HCT116 (cell line): ENCODE data around the gene AP3B1. TPM values are rescaled to one million over a fixed set of nuclear protein-coding genes. Genes with fewer than 3 reads are reported as not detected.

Experiments
- ATAC-seq: fragments of 200-7000 bp; cut with Tn5 transposase; 2 replicates; pipeline ENCODE4 v1.9.1; 2020; ENCODE audit warnings: mild to moderate bottlenecking, moderate library complexity
- BruUV-seq: library from RNA; stranded (reverse); fragments of 400-500 nt; replicated peaks from 2 replicates; lab custom pipeline; 2021; lab: Mats Ljungman, UMichigan
- CTCF ChIA-PET: fragments of 300-600 bp; sonication (Branson Sonifier 250); formaldehyde crosslinking; loops from one replicate; lab custom pipeline; 2021; ENCODE audit warnings: antibody characterized with exemption; lab: Charles Lee
- POLR2A ChIA-PET: fragments of 300-600, 350-600 bp; sonication (Branson Sonifier 250); formaldehyde crosslinking; loops from one replicate; lab custom pipeline; 2021; ENCODE audit warnings: antibody characterized with exemption; lab: Charles Lee
- RAD21 ChIA-PET, 2 experiments: fragments of 300-600 bp; sonication (Branson Sonifier 250); formaldehyde crosslinking; loops; one replicate each; lab custom pipeline; 2023; ENCODE audit warnings: low total read pairs in 2 of 2; ENCODE audit not compliant: uncharacterized antibody in 2 of 2, unreplicated experiment in 2 of 2, low non-redundant PET in 1 of 2; lab: Charles Lee
- DNase-seq: peaks from one replicate; pipeline ENCODE4 v3.0.0-alpha.2; 2010; ENCODE audit warnings: low read depth, low spot score
- H2AFZ ChIP-seq: fragments of 200-600 bp; shearing (Covaris generic), sonication (generic); 2 replicates; pipeline ENCODE4 v1.6.1; 2017; ENCODE audit warnings: low read depth, mixed run types, mixed read lengths, antibody characterized with exemption, low read length; ENCODE audit not compliant: poor library complexity, severe bottlenecking
- H3K27ac ChIP-seq: 2 replicates; pipeline ENCODE4 v1.5.1; 2012; ENCODE audit warnings: low read depth, low read length
- H3K27me3 ChIP-seq: fragments of 200-600 bp; sonication (generic); 2 replicates; pipeline ENCODE4 v1.6.1; 2016; ENCODE audit warnings: mixed run types, low read length, mixed read lengths; ENCODE audit not compliant: insufficient read depth
- H3K36me3 ChIP-seq, 2 experiments: fragments of 200-500 bp in 1 of 2; fragments of 200-600 bp in 1 of 2; sonication (Bioruptor generic) in 1 of 2; sonication (generic) in 1 of 2; 2 replicates each; pipeline versions ENCODE4 v1.5.1 to v1.6.1; 2014 to 2016; ENCODE audit warnings: low read length in 2 of 2, inconsistent platforms in 1 of 2, mixed read lengths in 1 of 2, mixed run types in 1 of 2; ENCODE audit not compliant: insufficient read depth in 2 of 2, control insufficient read depth in 1 of 2
- H3K4me1 ChIP-seq, 2 experiments: fragments of 200-600 bp in 1 of 2; sonication (generic) in 1 of 2; 2 replicates each; pipeline versions ENCODE4 v1.5.1 to v1.6.1; 2012 to 2017; ENCODE audit warnings: low read length in 2 of 2, inconsistent platforms in 1 of 2, mild to moderate bottlenecking in 1 of 2, mixed read lengths in 1 of 2, mixed run types in 1 of 2, moderate library complexity in 1 of 2; ENCODE audit not compliant: insufficient read depth in 2 of 2, control insufficient read depth in 1 of 2
- H3K4me2 ChIP-seq: fragments of 200-600 bp; sonication (generic); 2 replicates; pipeline ENCODE4 v1.6.1; 2017; ENCODE audit warnings: mixed run types, low read length, mixed read lengths
- H3K4me3 ChIP-seq, 2 experiments: fragments of 200-600 bp in 1 of 2; sonication (generic) in 1 of 2; replicated peaks in 1 of 2; 2 replicates each; pipeline ENCODE4 v1.5.1; 2011 to 2016; ENCODE audit warnings: low read length in 2 of 2, control low read depth in 1 of 2, low read depth in 1 of 2, mild to moderate bottlenecking in 1 of 2, mixed read lengths in 1 of 2, mixed run types in 1 of 2
- H3K79me2 ChIP-seq: fragments of 200-600 bp; sonication (generic); 2 replicates; pipeline ENCODE4 v1.6.1; 2017; ENCODE audit warnings: mild to moderate bottlenecking, mixed run types, low read length, moderate library complexity, mixed read lengths; ENCODE audit not compliant: insufficient read depth
- H3K9ac ChIP-seq: fragments of 200-600 bp; sonication (generic); 2 replicates; pipeline ENCODE4 v1.6.1; 2016; ENCODE audit warnings: low read length, mixed read lengths
- H3K9me2 ChIP-seq: fragments of 200-600 bp; sonication (generic), shearing (Covaris generic); 2 replicates; pipeline ENCODE4 v1.6.1; 2017; ENCODE audit warnings: mixed run types, mild to moderate bottlenecking, moderate library complexity; ENCODE audit not compliant: insufficient read depth
- H3K9me3 ChIP-seq, 2 experiments: fragments of 200-500 bp in 1 of 2; fragments of 200-600 bp in 1 of 2; sonication (Bioruptor generic) in 1 of 2; sonication (generic) in 1 of 2; 2 replicates each; pipeline ENCODE4 v1.6.1; 2014 to 2017; ENCODE audit warnings: low read length in 2 of 2, mixed read lengths in 2 of 2, inconsistent platforms in 1 of 2, low read depth in 1 of 2, mild to moderate bottlenecking in 1 of 2, mixed run types in 1 of 2, moderate library complexity in 1 of 2; ENCODE audit not compliant: control insufficient read depth in 1 of 2, insufficient read depth in 1 of 2
- H4K20me1 ChIP-seq: fragments of 200-600 bp; sonication (generic), shearing (Covaris generic); 2 replicates; pipeline ENCODE4 v1.6.1; 2017; ENCODE audit warnings: mixed run types, mild to moderate bottlenecking, moderate library complexity; ENCODE audit not compliant: insufficient read depth
- ATF3 ChIP-seq: IDR thresholded peaks from 2 replicates; pipeline ENCODE4 v1.6.1; 2012
- CBX3 ChIP-seq: IDR thresholded peaks from 2 replicates; pipeline ENCODE4 v1.6.1; 2012; ENCODE audit warnings: low read depth
- ELF1 ChIP-seq: IDR thresholded peaks from 2 replicates; pipeline ENCODE4 v1.6.1; 2012; ENCODE audit warnings: low read depth, borderline replicate concordance
- EZH2 ChIP-seq: fragments of 200-600 bp; sonication (generic); IDR thresholded peaks from 2 replicates; pipeline ENCODE4 v1.6.1; 2017; ENCODE audit warnings: antibody characterized with exemption, mixed run types
- FOSL1 ChIP-seq: IDR thresholded peaks from 2 replicates; pipeline ENCODE4 v1.6.1; 2012; ENCODE audit warnings: low read depth
- JUND ChIP-seq: IDR thresholded peaks from 2 replicates; pipeline ENCODE4 v1.6.1; 2012
- POLR2A ChIP-seq: IDR thresholded peaks from 2 replicates; pipeline ENCODE4 v1.7.0; 2011; ENCODE audit warnings: borderline replicate concordance; ENCODE audit not compliant: insufficient read depth, insufficient read length; ENCODE audit errors: extremely low read depth
- POLR2AphosphoS5 ChIP-seq: IDR thresholded peaks from 2 replicates; pipeline ENCODE4 v1.6.1; 2011; ENCODE audit warnings: mild to moderate bottlenecking, low read depth, low read length, moderate library complexity
- REST ChIP-seq: IDR thresholded peaks from 2 replicates; pipeline ENCODE4 v1.6.1; 2012; ENCODE audit warnings: low read depth
- SRF ChIP-seq: IDR thresholded peaks from 2 replicates; pipeline ENCODE4 v1.6.1; 2012; ENCODE audit warnings: low read depth
- ZFX ChIP-seq: fragments of 450-650 bp; IDR thresholded peaks from 2 replicates; pipeline ENCODE4 v1.6.1; 2017
- intact Hi-C: fragments of 100-400 bp; cut with micrococcal nuclease; formaldehyde crosslinking; loops from 2 replicates; pipeline ENCODE4 v1.10.0; 2022
- total RNA-seq: library from RNA; stranded (reverse); gene quantifications from one replicate; pipeline ENCODE4 v1.2.1, GENCODE V29; 2021; ENCODE audit not compliant: unreplicated experiment

AP3B1 gene
- total RNA-seq, 1 experiment from 2014 or later, result 54.5 TPM

GRCh38 chr5:78283105-78283504 is 11.4 kb downstream of the AP3B1 start:
- RAD21 ChIA-PET, result no interaction called here
- peaks cover 88% of the 10 kb centered on the region for H3K79me2 ChIP-seq
- intact Hi-C loops, result no loop called here
- BruUV-seq, result no TSS peak
- CTCF ChIA-PET, result interaction anchor here (0.8 kb wide), 1 partner anchor 14 kb away, joined by 3 read pairs; no protein-coding TSS in a partner anchor
- 0 out of 2 replicates have a peak, but pooled peaks cover 4% of the 10 kb centered on the region for H4K20me1 ChIP-seq
- H3K27ac ChIP-seq, result no peak overlapping the region
- H3K36me3 ChIP-seq, result no peaks in the 10 kb centered on the region
- DNase-seq (no peak), ATAC-seq (no peak)
- H3K4me1 ChIP-seq, result peaks cover 2 to 8% of the 10 kb centered on the region in 2 experiments; a peak in 3 of 4 replicates
- H3K9ac ChIP-seq, result no peak overlapping the region
- POLR2A ChIA-PET, result no interaction called here
- H2AFZ ChIP-seq, result no peak overlapping the region
- no peaks in the 10 kb centered on the region for H3K9me3 ChIP-seq
- no peak overlapping the region for H3K4me2 ChIP-seq
- H3K27me3 ChIP-seq, result no peaks in the 10 kb centered on the region
- TF ChIP-seq JUND (no peak), EZH2 (no peak), ZFX (no peak), POLR2A (no peak), ELF1 (no peak), FOSL1 (no peak), POLR2AphosphoS5 (no peak), SRF (no peak), REST (no peak), CBX3 (no peak), ATF3 (no peak)
- no peak overlapping the region for H3K4me3 ChIP-seq
- H3K9me2 ChIP-seq, result no peaks in the 10 kb centered on the region
